HAP-1 (cell line): ENCODE measurements around the gene CBX5.

Source experiments
- DNase-seq, 2 experiments: peaks; one replicate each; pipeline ENCODE4 v3.0.0-alpha.2; 2016 to 2020; ENCODE audit warnings: low spot score in 2 of 2
- H3K27me3 ChIP-seq: fragments of 250-450 bp; sonication (Bioruptor Pico); 2 replicates; pipeline ENCODE4 v1.5.1; 2020; ENCODE audit warnings: low read depth, mild to moderate bottlenecking, moderate library complexity
- H3K36me3 ChIP-seq: fragments of 250-450 bp; sonication (Bioruptor Pico); replicated peaks from 2 replicates; pipeline ENCODE4 v1.5.1; 2020; ENCODE audit warnings: mild to moderate bottlenecking
- H3K4me1 ChIP-seq: fragments of 250-450 bp; sonication (Bioruptor Pico); 2 replicates; pipeline ENCODE4 v1.5.1; 2020; ENCODE audit warnings: mild to moderate bottlenecking
- H3K4me3 ChIP-seq: fragments of 250-450 bp; sonication (Bioruptor Pico); 2 replicates; pipeline ENCODE4 v1.5.1; 2020; ENCODE audit warnings: mild to moderate bottlenecking, moderate library complexity
- H3K9me3 ChIP-seq: fragments of 250-450 bp; sonication (Bioruptor Pico); 2 replicates; pipeline ENCODE4 v1.5.1; 2020; ENCODE audit warnings: mild to moderate bottlenecking, moderate library complexity
- in situ Hi-C: fragments of 300-500 bp; cut with MboI; formaldehyde crosslinking; loops from 3 replicates; pipeline ENCODE4 v1.14.3; 2020; ENCODE audit warnings: low sequenced_read_pairs, inconsistent platforms, mixed read lengths

The CBX5 gene

DNA sequence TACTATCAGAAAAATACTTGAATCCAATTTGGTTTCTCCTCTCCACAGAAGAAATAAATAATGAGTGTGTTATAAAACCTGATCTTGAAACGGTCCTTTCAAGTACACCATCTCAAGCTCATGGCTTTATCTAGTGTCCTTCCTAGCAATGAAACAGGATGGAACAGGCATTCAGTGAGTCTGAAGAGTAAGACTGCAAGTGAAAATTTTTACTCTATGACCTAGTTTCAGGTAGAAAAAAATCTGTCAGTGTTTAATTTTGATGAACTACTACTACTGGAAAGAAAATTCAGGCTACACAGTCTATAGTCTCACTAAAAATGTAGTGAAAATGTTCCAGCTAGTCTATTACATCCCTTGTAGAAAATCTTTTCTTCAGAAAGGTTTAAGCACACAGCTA, 7.7 kb downstream of the CBX5 start:
- no peak overlapping the region for H3K4me3 ChIP-seq
- H3K36me3 ChIP-seq: peaks cover 35% of the 10 kb centered on the region
- no peak for DNase-seq
- H3K9me3 ChIP-seq: no peaks in the 10 kb centered on the region
- in situ Hi-C loops: no loop called here
- no peaks in the 10 kb centered on the region for H3K27me3 ChIP-seq
- H3K4me1 ChIP-seq: peaks cover 6% of the 10 kb centered on the region; the same call in 1 of the 2 replicates

DNA sequence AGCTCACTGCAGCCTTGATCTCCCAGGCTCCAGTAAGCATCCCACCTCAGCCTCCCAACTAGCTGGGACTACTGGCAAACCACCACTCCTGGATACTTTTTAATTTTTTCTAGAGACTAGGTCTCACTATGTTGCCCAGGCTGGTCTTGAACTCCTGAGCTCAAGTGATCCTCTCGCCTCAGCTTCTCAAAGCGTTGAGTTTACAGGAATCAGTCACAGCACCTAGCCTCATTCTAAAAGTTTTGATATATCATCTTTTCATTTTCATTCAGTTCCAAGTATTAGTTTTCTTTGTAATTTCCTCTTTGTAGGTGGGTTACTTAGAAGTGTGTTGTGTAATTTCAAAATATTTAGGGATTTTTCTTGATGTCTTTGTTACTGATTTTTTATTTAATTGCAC, 9.6 kb downstream of the CBX5 start:
- Histone ChIP-seq H3K36me3 (peaks cover 30% of the 10 kb centered on the region), H3K4me3 (no peak overlapping the region), H3K9me3 (no peaks in the 10 kb centered on the region), H3K27me3 (no peaks in the 10 kb centered on the region), H3K4me1 (peaks cover 13% of the 10 kb centered on the region)
- DNase-seq: no peak
- in situ Hi-C loops: no loop called here

GRCh38 chr12:54266852-54267251, 13.1 kb downstream of the CBX5 start:
- Histone ChIP-seq H3K4me3 (no peak overlapping the region), H3K4me1 (peaks cover 35% of the 10 kb centered on the region), H3K27me3 (no peaks in the 10 kb centered on the region), H3K9me3 (no peaks in the 10 kb centered on the region), H3K36me3 (peaks cover 7% of the 10 kb centered on the region; the same call in 1 of the 2 replicates)
- in situ Hi-C loops: no loop called here
- DNase-seq: no peak

GRCh38 chr12:54265364-54265812, 14.5 kb downstream of the CBX5 start:
- H3K4me3 ChIP-seq: no peak overlapping the region
- no peaks in the 10 kb centered on the region for H3K9me3 ChIP-seq
- in situ Hi-C loops: no loop called here
- no peaks in the 10 kb centered on the region for H3K27me3 ChIP-seq
- no peak for DNase-seq
- H3K36me3 ChIP-seq: peaks cover 6% of the 10 kb centered on the region; the same call in 1 of the 2 replicates
- H3K4me1 ChIP-seq: peaks cover 48% of the 10 kb centered on the region

GRCh38 chr12:54262403-54262925, 17.5 kb downstream of the CBX5 start:
- peaks cover 60% of the 10 kb centered on the region for H3K4me1 ChIP-seq
- in situ Hi-C loops: no loop called here
- peak; percentile 52 to 57 for DNase-seq

GRCh38 chr12:54261815-54262402, 18.0 kb downstream of the CBX5 start:
- H3K9me3 ChIP-seq: no peaks in the 10 kb centered on the region
- peaks cover 60% of the 10 kb centered on the region for H3K4me1 ChIP-seq
- H3K36me3 ChIP-seq: peaks cover 11% of the 10 kb centered on the region
- no peak overlapping the region for H3K4me3 ChIP-seq
- in situ Hi-C loops: no loop called here
- no peaks in the 10 kb centered on the region for H3K27me3 ChIP-seq
- DNase-seq: no peak

More at GRCh38 chr12:54262403-54262925, 17.5 kb downstream of the CBX5 start:
- Histone ChIP-seq H3K36me3 (peaks cover 6% of the 10 kb centered on the region), H3K4me3 (no peak overlapping the region), H3K27me3 (no peaks in the 10 kb centered on the region), H3K9me3 (no peaks in the 10 kb centered on the region)

DNA sequence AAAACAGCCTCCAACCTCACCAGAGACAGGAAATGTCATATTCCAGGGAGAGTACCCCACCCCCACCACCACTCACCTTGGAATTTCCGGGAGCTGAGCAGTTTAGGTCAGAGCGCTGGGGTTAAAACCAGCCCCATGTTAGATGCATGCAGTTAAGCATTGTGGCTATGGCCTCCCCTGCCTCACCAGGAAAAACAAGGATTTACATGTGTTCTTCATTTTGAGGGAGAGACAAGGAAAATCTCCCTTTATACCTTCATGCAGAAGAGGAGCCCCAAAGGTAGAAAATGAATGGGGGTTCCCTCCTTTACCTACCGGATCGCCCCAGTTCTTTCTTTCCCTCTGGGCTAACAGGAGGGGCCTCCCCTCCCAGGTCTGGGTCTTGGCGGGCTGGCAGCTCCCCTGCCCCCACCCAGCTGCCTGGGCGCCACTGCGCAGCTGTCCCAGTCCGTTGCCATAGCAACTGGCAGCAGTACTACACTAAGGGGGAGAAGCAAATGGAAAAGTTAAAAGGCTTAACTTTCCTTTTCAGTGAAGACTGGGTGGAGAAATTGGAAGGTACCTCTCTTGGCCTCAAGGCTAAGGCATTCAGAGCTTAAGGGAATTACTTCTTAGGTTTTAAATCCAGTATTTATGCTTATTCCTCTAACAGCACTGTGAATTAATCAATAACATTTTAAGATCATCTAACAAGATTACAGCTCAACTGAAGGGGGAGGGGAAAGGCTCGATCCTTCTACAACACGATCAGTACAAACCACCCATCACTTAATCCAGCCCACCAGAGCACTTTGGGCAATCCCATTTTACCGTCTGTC, 20.5 kb downstream of the CBX5 start:
- peaks cover 43% of the 10 kb centered on the region for H3K4me1 ChIP-seq
- peaks cover 33% of the 10 kb centered on the region for H3K36me3 ChIP-seq
- H3K9me3 ChIP-seq: no peaks in the 10 kb centered on the region
- in situ Hi-C loops: no loop called here
- H3K4me3 ChIP-seq: peak overlapping the region; percentile 19
- H3K27me3 ChIP-seq: no peaks in the 10 kb centered on the region
- DNase-seq: peak; percentile 91 to 97

DNA sequence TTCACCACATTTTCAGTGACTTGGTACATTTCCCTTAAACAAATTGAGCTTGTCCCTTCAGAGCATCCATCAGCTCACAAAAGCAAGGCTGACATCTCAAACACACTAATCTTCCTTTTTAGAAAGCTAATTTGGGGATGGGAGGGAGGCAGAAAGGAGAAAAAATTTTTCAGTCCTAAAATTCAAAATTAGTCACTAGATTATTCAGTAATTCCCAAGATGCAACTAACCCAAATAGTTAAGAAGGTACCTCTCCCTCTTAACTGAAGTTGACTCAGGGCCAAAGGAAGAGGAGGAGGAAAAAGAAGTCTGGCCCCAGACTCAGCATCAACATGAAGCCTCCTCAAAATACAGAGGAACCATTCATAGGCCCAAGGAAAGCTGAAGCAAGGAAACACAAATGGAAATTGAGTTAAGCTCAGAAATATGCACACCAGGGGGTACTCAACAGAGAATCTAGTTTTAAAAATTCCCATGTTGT, 21.7 kb downstream of the CBX5 start:
- Histone ChIP-seq H3K36me3 (peaks cover 39% of the 10 kb centered on the region), H3K27me3 (no peaks in the 10 kb centered on the region), H3K9me3 (no peaks in the 10 kb centered on the region), H3K4me1 (peaks cover 41% of the 10 kb centered on the region), H3K4me3 (peak overlapping the region; percentile 19; the same call in 1 of the 2 replicates)
- in situ Hi-C loops: no loop called here
- DNase-seq: no peak

DNA sequence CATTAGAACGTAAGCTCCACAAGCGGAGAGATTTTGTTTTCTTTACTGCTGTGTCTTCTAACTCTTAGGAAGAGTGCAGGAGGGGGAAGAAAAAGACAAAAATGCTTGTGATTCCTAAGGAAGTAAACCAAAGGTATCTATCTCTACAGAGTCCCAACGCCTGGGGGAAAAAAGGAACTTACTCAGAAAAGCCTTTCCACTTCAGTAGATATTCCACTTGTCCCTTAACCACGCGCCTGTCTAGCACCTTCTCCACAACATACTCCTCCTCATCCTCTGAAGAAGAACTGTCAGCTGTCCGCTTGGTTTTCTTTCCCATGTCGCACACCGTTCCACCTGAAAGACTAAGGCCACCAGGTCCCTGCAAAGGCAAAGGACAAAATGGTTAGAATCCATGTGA, 22.6 kb downstream of the CBX5 start:
- Histone ChIP-seq H3K36me3 (peaks cover 42% of the 10 kb centered on the region), H3K4me1 (peaks cover 32% of the 10 kb centered on the region), H3K4me3 (no peak overlapping the region), H3K9me3 (no peaks in the 10 kb centered on the region), H3K27me3 (no peaks in the 10 kb centered on the region)
- no peak for DNase-seq
- in situ Hi-C loops: no loop called here

GRCh38 chr12:54253240-54253639, 26.7 kb downstream of the CBX5 start:
- Histone ChIP-seq H3K36me3 (peaks cover 64% of the 10 kb centered on the region), H3K27me3 (no peaks in the 10 kb centered on the region), H3K4me3 (no peak overlapping the region), H3K9me3 (no peaks in the 10 kb centered on the region), H3K4me1 (peaks cover under 1% of the 10 kb centered on the region; the same call in 1 of the 2 replicates)
- in situ Hi-C loops: no loop called here
- DNase-seq: no peak

GRCh38 chr12:54251667-54252284, 28.1 kb downstream of the CBX5 start:
- peak; percentile 40 to 64 for DNase-seq
- Histone ChIP-seq H3K9me3 (no peaks in the 10 kb centered on the region), H3K4me1 (no peaks in the 10 kb centered on the region), H3K36me3 (peaks cover 54% of the 10 kb centered on the region), H3K27me3 (no peaks in the 10 kb centered on the region), H3K4me3 (no peak overlapping the region)
- in situ Hi-C loops: no loop called here

DNA sequence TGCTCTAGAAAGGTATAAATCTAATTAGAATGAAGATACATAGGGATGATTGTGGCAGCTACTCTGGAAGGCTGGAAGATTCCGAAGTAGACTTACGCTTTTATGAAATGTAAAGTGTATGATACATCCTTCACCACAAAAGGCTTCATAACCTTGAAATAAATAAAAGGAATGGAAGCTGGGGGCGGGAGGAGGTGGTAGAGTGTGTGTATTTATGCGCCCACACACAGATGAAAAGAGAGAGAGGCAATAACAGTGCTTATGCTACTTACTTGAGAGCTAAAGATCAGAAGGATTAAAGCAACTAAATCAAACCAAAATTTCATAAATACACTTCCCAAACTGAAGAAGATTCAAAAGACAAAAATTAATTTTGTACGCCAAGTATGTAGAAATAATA, 30.4 kb downstream of the CBX5 start:
- H3K4me1 ChIP-seq: no peaks in the 10 kb centered on the region
- no peaks in the 10 kb centered on the region for H3K9me3 ChIP-seq
- no peaks in the 10 kb centered on the region for H3K27me3 ChIP-seq
- in situ Hi-C loops: no loop called here
- H3K4me3 ChIP-seq: no peak overlapping the region
- no peak for DNase-seq
- peaks cover 48% of the 10 kb centered on the region for H3K36me3 ChIP-seq

DNA sequence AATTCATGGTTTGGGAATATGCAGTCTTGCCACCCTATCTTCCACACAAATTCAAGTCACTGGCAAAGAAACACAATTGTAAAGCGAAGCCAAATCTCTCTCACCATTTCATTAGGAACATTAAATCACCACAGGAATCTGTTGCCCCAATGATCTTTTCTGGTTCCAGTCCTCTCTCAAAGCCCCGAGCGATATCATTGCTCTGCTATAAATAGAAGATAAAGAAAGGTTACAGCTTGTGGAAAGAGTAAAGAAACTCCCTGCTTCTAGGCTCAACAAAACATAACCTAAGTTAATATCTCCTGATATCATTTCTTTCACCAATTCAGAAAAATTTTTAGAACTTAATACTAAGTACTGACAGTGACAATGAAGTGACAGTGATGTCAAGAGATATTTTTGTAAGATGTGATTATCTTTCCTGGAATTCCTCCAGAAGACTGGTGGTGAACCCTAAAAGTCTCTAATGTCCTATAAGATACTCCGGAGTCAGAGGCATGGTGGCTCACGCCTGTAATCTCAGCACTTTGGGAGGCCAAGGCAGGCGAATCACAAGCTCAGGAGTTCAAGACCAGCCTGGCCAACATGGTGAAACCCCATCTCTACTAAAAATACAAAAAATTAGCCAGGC, 33.8 kb downstream of the CBX5 start:
- Histone ChIP-seq H3K4me1 (no peaks in the 10 kb centered on the region), H3K4me3 (no peak overlapping the region), H3K27me3 (no peaks in the 10 kb centered on the region), H3K9me3 (no peaks in the 10 kb centered on the region), H3K36me3 (peaks cover 58% of the 10 kb centered on the region)
- DNase-seq: no peak
- in situ Hi-C loops: no loop called here
